Gastroesophageal sphincter (tissue), 3 donors: ENCODE measurements around the gene CELF2.

Experiments
- POLR2A ChIP-seq, 2 donors: fragments of 450-650 bp; IDR thresholded peaks; one replicate each; pipeline ENCODE4 v1.6.1; 2017; ENCODE audit warnings: antibody characterized with exemption in 2 of 2, mild to moderate bottlenecking in 2 of 2, moderate library complexity in 1 of 2
- POLR2AphosphoS5 ChIP-seq: sonication (generic); formaldehyde crosslinking; IDR thresholded peaks from one replicate; pipeline ENCODE4 v1.6.1; 2017; ENCODE audit warnings: antibody characterized with exemption
- TF ChIP-seq, protein P1 (sequence below), 4 experiments: fragments of 200-600 bp in 2 of 4; fragments of 450-650 bp in 2 of 4; sonication (generic) in 1 of 4; IDR thresholded peaks; one replicate each; pipeline ENCODE4 v1.5.1; 2017 to 2019; ENCODE audit warnings: antibody characterized with exemption in 4 of 4, mild to moderate bottlenecking in 2 of 4, moderate library complexity in 2 of 4

DNA sequence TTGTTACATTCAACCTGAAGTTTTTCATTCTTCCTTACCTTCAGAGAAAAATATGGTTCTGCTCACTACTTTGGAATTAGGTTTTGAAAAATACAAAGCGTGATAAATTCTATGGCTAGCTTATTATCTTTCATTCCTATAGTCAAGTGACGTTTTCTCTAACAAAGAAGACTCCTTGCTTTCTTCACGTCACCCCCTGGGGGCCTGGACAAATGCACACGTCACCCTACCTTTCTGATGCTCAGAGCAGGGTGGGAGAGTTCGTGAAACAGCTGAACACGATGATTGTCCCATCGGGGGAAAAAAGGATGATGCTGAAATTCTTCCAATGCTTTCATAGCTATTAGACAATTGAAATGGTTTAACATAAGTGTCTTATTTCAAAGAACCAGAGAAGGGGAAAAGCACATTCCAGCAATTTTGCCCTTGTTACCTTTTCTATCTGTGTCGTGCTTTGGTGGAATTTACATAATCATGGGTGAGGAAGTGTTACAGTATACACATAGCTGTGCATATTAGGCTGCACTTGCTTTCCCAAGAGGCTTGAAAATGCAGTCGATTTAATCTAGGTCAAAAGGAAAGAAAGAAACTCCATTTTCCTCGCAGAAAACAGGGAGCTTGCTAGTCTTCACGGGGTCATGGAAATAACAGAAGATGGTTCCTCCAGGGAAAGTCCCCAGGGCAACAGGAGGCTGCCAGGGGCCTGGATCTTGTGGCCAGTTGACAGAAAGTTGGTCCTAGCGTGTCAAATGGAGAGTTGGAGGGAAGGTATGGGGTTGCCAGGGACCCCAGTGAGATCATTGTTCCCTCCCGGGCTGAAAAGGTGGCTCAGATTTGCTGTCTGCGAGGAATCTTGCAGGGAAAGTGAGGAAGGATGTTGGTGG is 189.2 kb downstream of the CELF2 start:
- TF ChIP-seq, protein P1, sequence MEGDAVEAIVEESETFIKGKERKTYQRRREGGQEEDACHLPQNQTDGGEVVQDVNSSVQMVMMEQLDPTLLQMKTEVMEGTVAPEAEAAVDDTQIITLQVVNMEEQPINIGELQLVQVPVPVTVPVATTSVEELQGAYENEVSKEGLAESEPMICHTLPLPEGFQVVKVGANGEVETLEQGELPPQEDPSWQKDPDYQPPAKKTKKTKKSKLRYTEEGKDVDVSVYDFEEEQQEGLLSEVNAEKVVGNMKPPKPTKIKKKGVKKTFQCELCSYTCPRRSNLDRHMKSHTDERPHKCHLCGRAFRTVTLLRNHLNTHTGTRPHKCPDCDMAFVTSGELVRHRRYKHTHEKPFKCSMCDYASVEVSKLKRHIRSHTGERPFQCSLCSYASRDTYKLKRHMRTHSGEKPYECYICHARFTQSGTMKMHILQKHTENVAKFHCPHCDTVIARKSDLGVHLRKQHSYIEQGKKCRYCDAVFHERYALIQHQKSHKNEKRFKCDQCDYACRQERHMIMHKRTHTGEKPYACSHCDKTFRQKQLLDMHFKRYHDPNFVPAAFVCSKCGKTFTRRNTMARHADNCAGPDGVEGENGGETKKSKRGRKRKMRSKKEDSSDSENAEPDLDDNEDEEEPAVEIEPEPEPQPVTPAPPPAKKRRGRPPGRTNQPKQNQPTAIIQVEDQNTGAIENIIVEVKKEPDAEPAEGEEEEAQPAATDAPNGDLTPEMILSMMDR (IDR thresholded peaks at IDR 0.05), result no peak
- TF ChIP-seq POLR2AphosphoS5 (no peak), POLR2A (IDR thresholded peaks at IDR 0.05) (no peak)
